Measurements from ENCODE around the gene KAT2A. TPM values are rescaled to one million over a fixed set of nuclear protein-coding genes. Genes with fewer than 3 reads are reported as not detected.
"Not testable (repeated sequence)": the region's sequence is repeated elsewhere in the genome, so short reads cannot be mapped to it uniquely, and the experiment has no call there.

Gene KAT2A
- total RNA-seq = 36.2 TPM
- long read RNA-seq, partial matches to known transcripts = 30 of 43 reads
- long read RNA-seq, other reads (novel, unspliced or antisense) = 10 of 43 reads

- peak; percentile 93 for DNase-seq (ENCODE audit: low spot score)
Observed at GRCh38 chr17:42120770-42121769, at the start of gene KAT2A. Gene KAT2A (minus strand): TSS chr17:42121367. CDS start chr17:42121304, 63 bp downstream.

GRCh38 chr17:42169351-42169750, 48.2 kb upstream of the KAT2A start:
- no peak for DNase-seq (ENCODE audit: low spot score)

GRCh38 chr17:42167807-42168206, 46.6 kb upstream of the KAT2A start:
- DNase-seq (ENCODE audit: low spot score) = no peak

GRCh38 chr17:42166196-42166763, 45.1 kb upstream of the KAT2A start:
- DNase-seq (ENCODE audit: low spot score) = no peak

- DNase-seq (ENCODE audit: low spot score) = no peak
Observed at GRCh38 chr17:42165751-42166150, 44.6 kb upstream of the KAT2A start.

GRCh38 chr17:42163696-42164407, 42.7 kb upstream of the KAT2A start:
- DNase-seq (ENCODE audit: low spot score) = no peak

- no peak for DNase-seq (ENCODE audit: low spot score)
Observed at GRCh38 chr17:42163113-42163512, 41.9 kb upstream of the KAT2A start.

GRCh38 chr17:42160531-42160910, 39.4 kb upstream of the KAT2A start:
- DNase-seq (ENCODE audit: low spot score) = no peak

- no peak for DNase-seq (ENCODE audit: low spot score)
Observed at GRCh38 chr17:42159796-42160530, 38.8 kb upstream of the KAT2A start.

GRCh38 chr17:42155614-42156045, 34.5 kb upstream of the KAT2A start:
- DNase-seq (ENCODE audit: low spot score) = no peak

GRCh38 chr17:42153919-42154742, 33.0 kb upstream of the KAT2A start:
- no peak for DNase-seq (ENCODE audit: low spot score)

- no peak for DNase-seq (ENCODE audit: low spot score)
Observed at GRCh38 chr17:42146911-42147607, 25.9 kb upstream of the KAT2A start.

GRCh38 chr17:42143138-42143537, 22.0 kb upstream of the KAT2A start:
- DNase-seq (ENCODE audit: low spot score) = not testable (repeated sequence)

- no peak for DNase-seq (ENCODE audit: low spot score)
Observed at GRCh38 chr17:42142371-42142896, 21.3 kb upstream of the KAT2A start.

- no peak for DNase-seq (ENCODE audit: low spot score)
Observed at GRCh38 chr17:42141382-42141781, 20.2 kb upstream of the KAT2A start.

- DNase-seq (ENCODE audit: low spot score) = not testable (repeated sequence)
Observed at GRCh38 chr17:42140690-42141089, 19.5 kb upstream of the KAT2A start.

GRCh38 chr17:42138749-42139492, 17.8 kb upstream of the KAT2A start:
- DNase-seq (ENCODE audit: low spot score) = no peak

GRCh38 chr17:42136654-42137051, 15.5 kb upstream of the KAT2A start:
- DNase-seq (ENCODE audit: low spot score) = no peak
